ENCODE results near the gene SLCO3A1.

DNA sequence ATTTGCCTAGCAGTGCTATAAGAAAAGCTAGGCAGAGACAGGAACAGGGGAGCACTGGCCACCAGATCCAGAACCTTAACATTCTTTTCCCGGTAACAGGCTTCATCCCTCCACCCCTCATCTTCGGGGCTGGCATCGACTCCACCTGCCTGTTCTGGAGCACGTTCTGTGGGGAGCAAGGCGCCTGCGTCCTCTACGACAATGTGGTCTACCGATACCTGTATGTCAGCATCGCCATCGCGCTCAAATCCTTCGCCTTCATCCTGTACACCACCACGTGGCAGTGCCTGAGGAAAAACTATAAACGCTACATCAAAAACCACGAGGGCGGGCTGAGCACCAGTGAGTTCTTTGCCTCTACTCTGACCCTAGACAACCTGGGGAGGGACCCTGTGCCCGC, 309.1 kb downstream of the SLCO3A1 start:
- no peak for TF ChIP-seq EZH2 (IDR thresholded peaks at IDR 0.05; ENCODE audit: low read depth)
- TF ChIP-seq, protein P1, sequence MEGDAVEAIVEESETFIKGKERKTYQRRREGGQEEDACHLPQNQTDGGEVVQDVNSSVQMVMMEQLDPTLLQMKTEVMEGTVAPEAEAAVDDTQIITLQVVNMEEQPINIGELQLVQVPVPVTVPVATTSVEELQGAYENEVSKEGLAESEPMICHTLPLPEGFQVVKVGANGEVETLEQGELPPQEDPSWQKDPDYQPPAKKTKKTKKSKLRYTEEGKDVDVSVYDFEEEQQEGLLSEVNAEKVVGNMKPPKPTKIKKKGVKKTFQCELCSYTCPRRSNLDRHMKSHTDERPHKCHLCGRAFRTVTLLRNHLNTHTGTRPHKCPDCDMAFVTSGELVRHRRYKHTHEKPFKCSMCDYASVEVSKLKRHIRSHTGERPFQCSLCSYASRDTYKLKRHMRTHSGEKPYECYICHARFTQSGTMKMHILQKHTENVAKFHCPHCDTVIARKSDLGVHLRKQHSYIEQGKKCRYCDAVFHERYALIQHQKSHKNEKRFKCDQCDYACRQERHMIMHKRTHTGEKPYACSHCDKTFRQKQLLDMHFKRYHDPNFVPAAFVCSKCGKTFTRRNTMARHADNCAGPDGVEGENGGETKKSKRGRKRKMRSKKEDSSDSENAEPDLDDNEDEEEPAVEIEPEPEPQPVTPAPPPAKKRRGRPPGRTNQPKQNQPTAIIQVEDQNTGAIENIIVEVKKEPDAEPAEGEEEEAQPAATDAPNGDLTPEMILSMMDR (conservative IDR thresholded peaks at IDR 0.05), result no peak

All from PC-9 (cell line).